Right lobe of liver (tissue), 4 donors: ENCODE measurements around the gene UBE2Q2.

Source experiments
- POLR2A ChIP-seq: fragments of 450-650 bp; IDR thresholded peaks from one replicate; pipeline ENCODE4 v1.6.1; 2017; ENCODE audit warnings: antibody characterized with exemption, mild to moderate bottlenecking
- TF ChIP-seq, protein P1 (sequence below), 4 donors: fragments of 200-600 bp in 3 of 4; fragments of 450-650 bp in 1 of 4; IDR thresholded peaks; one replicate each; pipeline versions ENCODE4 v1.5.1 to v1.8.0; 2016 to 2022; ENCODE audit warnings: antibody characterized with exemption in 4 of 4, mild to moderate bottlenecking in 2 of 4
- donor health status: DM: no; HTN: no; CAD: no.
- donor health status: DM: no; HTN: no; CAD: no.
- donor health status: DM: no; HTN: yes; CAD: no.

GRCh38 chr15:75862796-75863195, 19.5 kb downstream of the UBE2Q2 start:
- TF ChIP-seq, protein P1, sequence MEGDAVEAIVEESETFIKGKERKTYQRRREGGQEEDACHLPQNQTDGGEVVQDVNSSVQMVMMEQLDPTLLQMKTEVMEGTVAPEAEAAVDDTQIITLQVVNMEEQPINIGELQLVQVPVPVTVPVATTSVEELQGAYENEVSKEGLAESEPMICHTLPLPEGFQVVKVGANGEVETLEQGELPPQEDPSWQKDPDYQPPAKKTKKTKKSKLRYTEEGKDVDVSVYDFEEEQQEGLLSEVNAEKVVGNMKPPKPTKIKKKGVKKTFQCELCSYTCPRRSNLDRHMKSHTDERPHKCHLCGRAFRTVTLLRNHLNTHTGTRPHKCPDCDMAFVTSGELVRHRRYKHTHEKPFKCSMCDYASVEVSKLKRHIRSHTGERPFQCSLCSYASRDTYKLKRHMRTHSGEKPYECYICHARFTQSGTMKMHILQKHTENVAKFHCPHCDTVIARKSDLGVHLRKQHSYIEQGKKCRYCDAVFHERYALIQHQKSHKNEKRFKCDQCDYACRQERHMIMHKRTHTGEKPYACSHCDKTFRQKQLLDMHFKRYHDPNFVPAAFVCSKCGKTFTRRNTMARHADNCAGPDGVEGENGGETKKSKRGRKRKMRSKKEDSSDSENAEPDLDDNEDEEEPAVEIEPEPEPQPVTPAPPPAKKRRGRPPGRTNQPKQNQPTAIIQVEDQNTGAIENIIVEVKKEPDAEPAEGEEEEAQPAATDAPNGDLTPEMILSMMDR (IDR thresholded peaks at IDR 0.05): no peak
- no peak for TF ChIP-seq POLR2A
